RWPE1 (cell line): ENCODE data around the gene COL15A1.

Experiments
- CTCF ChIA-PET: fragments of 350-600 bp; sonication (Branson Sonifier 250); formaldehyde crosslinking; extraction: SDS; loops from one replicate; lab custom pipeline; 2021; lab: Yijun Ruan, JAX
- POLR2A ChIA-PET: fragments of 400-600 bp; formaldehyde crosslinking; extraction: SDS; loops from one replicate; lab custom pipeline; 2020; ENCODE audit warnings: antibody characterized with exemption; ENCODE audit not compliant: low non-redundant PET; lab: Yijun Ruan, JAX
- DNase-seq: peaks from one replicate; pipeline ENCODE4 v3.0.0; 2012; ENCODE audit warnings: low spot score
- H3K27ac ChIP-seq: fragments of 450-650 bp; 2 replicates; pipeline ENCODE4 v1.5.1; 2017
- CTCF ChIP-seq: fragments of 450-650 bp; conservative IDR thresholded peaks from 2 replicates; pipeline ENCODE4 v1.5.1; 2017; ENCODE audit warnings: low read depth, mild to moderate bottlenecking

The COL15A1 gene

GRCh38 chr9:98964201-98964600 lies 20.5 kb downstream of the COL15A1 start:
- ChIA-PET POLR2A (no interaction called here), CTCF (interaction anchor here (0.5 to 1.7 kb wide), 2 partner anchors 11 to 1563 kb away, joined by 3 to 7 read pairs; no protein-coding TSS in a partner anchor)
- no peak for TF ChIP-seq CTCF
- no peak overlapping the region for H3K27ac ChIP-seq
- no peak for DNase-seq

- TF ChIP-seq CTCF: no peak
- ChIA-PET POLR2A (no interaction called here), CTCF (interaction anchor here (0.7 kb wide), 2 partner anchors 185 to 510 kb away, joined by 3 read pairs; no protein-coding TSS in a partner anchor)
- DNase-seq: no peak
- no peak overlapping the region for H3K27ac ChIP-seq
Observed at GRCh38 chr9:98964911-98965336, 21.2 kb downstream of the COL15A1 start.

- DNase-seq: no peak
- POLR2A ChIA-PET: no interaction called here
- CTCF ChIA-PET: no interaction called here
- TF ChIP-seq CTCF: no peak
- no peak overlapping the region for H3K27ac ChIP-seq
Observed at GRCh38 chr9:98966676-98967075, 23.0 kb downstream of the COL15A1 start.

- POLR2A ChIA-PET: no interaction called here
- DNase-seq: no peak
- TF ChIP-seq CTCF: no peak
- CTCF ChIA-PET: interaction anchor here (0.6 kb wide), 1 partner anchor 145 kb away, joined by 3 read pairs; no protein-coding TSS in a partner anchor
- no peak overlapping the region for H3K27ac ChIP-seq
Observed at GRCh38 chr9:98967257-98967656, 23.6 kb downstream of the COL15A1 start.

- POLR2A ChIA-PET: no interaction called here
Observed at GRCh38 chr9:98967680-98968079, 24.0 kb downstream of the COL15A1 start.

GRCh38 chr9:98968601-98969337 lies 25.1 kb downstream of the COL15A1 start:
- no peak for TF ChIP-seq CTCF
- no peak overlapping the region for H3K27ac ChIP-seq
- CTCF ChIA-PET: interaction anchor here (0.6 kb wide), 1 partner anchor 61 kb away, joined by 3 read pairs; no protein-coding TSS in a partner anchor
- DNase-seq: no peak
- POLR2A ChIA-PET: no interaction called here

More at GRCh38 chr9:98967680-98968079, 24.0 kb downstream of the COL15A1 start:
- H3K27ac ChIP-seq: no peak overlapping the region
- no peak for DNase-seq
- CTCF ChIA-PET: interaction anchor here (0.6 kb wide), 1 partner anchor 145 kb away, joined by 3 read pairs; no protein-coding TSS in a partner anchor
- no peak for TF ChIP-seq CTCF
